ENCODE data around the gene PRR36.
"Not testable (repeated sequence)": the region's sequence is repeated elsewhere in the genome, so short reads cannot be mapped to it uniquely, and the experiment has no call there.

Gene PRR36

DNA sequence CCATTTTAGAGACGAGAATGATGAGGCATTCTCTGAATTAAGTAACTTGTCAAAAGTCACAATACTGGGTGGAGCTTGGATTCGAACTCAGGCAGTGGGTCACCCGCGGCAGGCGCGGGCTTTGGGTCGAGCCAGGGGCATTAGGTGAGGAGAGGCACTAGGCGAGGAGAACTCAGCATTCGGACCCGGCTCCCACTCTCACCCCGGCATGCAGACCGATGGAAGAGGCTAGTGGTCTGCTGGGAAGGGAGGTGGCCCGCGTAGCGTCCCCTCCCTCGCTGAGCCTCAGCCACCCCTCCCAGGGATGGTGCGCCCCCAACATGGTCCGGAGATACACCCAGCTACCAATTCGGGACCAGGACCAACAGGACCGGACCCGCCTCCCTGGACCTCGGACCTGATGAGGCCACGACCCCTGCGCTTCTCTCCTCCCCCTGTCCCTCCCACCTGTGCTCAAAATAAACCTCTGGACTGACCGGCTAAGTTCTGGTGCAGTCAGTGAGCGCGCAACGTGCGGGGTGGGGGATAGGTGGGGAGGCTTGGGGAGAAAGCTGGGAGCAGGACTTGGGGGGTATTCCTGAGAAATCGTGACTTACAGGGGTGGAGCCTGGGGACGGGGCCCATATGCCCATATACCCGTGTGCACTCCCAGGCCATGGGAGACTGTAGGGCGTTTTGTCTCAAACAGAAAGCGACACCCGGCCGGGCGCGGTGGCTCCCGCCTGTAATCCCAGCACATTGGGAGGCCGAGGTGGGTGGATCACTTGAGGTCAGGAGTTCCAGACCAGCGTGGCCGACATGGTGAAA is 44.6 kb upstream of the PRR36 start:
- Histone ChIP-seq H3K9me3 (ENCODE audit: control insufficient read depth in 2 of 2, low read length in 2 of 2) (no peaks in the 10 kb centered on the region), H3K27ac (ENCODE audit: low read depth in 2 of 2, low read length in 2 of 2) (no peak overlapping the region), H3K9ac (ENCODE audit: low read depth in 1 of 2, low read length in 2 of 2) (no peak overlapping the region), H3K36me3 (ENCODE audit: control insufficient read depth in 2 of 2, insufficient read depth in 2 of 2, low read length in 2 of 2) (peaks cover 0 to 6% of the 10 kb centered on the region in 2 donors), H3K4me3 (ENCODE audit: low read length in 2 of 2) (peak overlapping the region; percentile 7 to 63), H3K4me1 (ENCODE audit: control insufficient read depth in 2 of 2, insufficient read depth in 2 of 2, low read length in 2 of 2) (peaks cover 30 to 34% of the 10 kb centered on the region in 2 donors), H3K27me3 (ENCODE audit: control insufficient read depth in 2 of 2, insufficient read depth in 2 of 2, low read length in 2 of 2) (peaks cover 23 to 26% of the 10 kb centered on the region in 2 donors)

DNA sequence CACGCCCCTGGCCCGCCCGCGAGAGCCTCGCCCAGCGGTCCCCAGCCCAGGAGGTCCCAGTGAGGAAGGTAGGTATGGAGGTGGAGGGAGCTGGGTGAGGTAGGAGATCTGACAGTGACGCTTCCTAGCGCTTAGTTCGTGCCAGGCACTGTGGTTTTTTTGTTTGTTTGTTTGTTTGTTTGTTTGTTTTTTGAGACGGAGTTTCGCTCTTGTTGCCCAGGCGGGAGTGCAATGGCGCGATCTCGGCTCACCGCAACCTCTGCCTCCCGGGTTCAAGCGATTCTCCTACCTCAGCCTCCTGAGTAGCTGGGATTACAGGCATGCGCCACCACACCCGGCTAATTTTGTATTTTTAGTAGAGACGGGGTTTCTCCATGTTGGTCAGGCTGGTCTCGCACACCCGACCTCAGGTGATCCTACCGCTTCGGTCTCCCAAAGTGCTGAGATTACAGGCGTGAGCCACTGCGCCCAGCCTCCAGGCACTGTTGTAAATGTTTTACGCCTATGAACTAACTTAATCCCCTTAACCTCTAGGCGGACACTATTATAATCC is 43.9 kb upstream of the PRR36 start:
- H3K9ac ChIP-seq (ENCODE audit: low read depth in 1 of 2, low read length in 2 of 2); H3K36me3 ChIP-seq (ENCODE audit: control insufficient read depth in 2 of 2, insufficient read depth in 2 of 2, low read length in 2 of 2); H3K9me3 ChIP-seq (ENCODE audit: control insufficient read depth in 2 of 2, low read length in 2 of 2); H3K27ac ChIP-seq (ENCODE audit: low read depth in 2 of 2, low read length in 2 of 2): not testable (repeated sequence)
- Histone ChIP-seq H3K4me3 (ENCODE audit: low read length in 2 of 2) (peak overlapping the region in 1 of 2 donors; percentile 38), H3K4me1 (ENCODE audit: control insufficient read depth in 2 of 2, insufficient read depth in 2 of 2, low read length in 2 of 2) (peaks cover 30 to 34% of the 10 kb centered on the region in 2 donors), H3K27me3 (ENCODE audit: control insufficient read depth in 2 of 2, insufficient read depth in 2 of 2, low read length in 2 of 2) (peaks cover 23 to 26% of the 10 kb centered on the region in 2 donors)

GRCh38 chr19:7917267-7918061 is 43.3 kb upstream of the PRR36 start:
- Histone ChIP-seq H3K27me3 (ENCODE audit: control insufficient read depth in 2 of 2, insufficient read depth in 2 of 2, low read length in 2 of 2) (peaks cover 23 to 26% of the 10 kb centered on the region in 2 donors), H3K9me3 (ENCODE audit: control insufficient read depth in 2 of 2, low read length in 2 of 2) (no peaks in the 10 kb centered on the region), H3K27ac (ENCODE audit: low read depth in 2 of 2, low read length in 2 of 2) (peak overlapping the region in 1 of 2 donors; percentile 23), H3K4me3 (ENCODE audit: low read length in 2 of 2) (peak overlapping the region in 1 of 2 donors; percentile 38), H3K4me1 (ENCODE audit: control insufficient read depth in 2 of 2, insufficient read depth in 2 of 2, low read length in 2 of 2) (peaks cover 30 to 34% of the 10 kb centered on the region in 2 donors), H3K36me3 (ENCODE audit: control insufficient read depth in 2 of 2, insufficient read depth in 2 of 2, low read length in 2 of 2) (peaks cover 4 to 6% of the 10 kb centered on the region in 2 donors), H3K9ac (ENCODE audit: low read depth in 1 of 2, low read length in 2 of 2) (peak overlapping the region in 1 of 2 donors; percentile 25)

DNA sequence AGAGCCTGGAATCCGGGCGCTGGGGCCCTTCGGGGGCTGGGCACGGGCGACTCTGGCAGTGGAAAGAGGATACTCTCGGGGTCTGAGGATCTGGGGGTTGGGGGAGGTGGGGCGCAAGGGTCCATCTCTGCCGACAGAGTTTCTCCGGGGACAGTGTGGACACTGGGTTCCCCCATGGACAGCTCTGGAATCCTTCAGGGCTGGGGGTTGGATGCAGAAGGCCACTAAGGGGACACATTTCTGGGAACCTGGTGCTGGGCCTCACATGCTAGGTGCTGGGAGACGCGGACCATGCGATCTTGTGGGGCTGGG is 42.7 kb upstream of the PRR36 start:
- Histone ChIP-seq H3K27ac (ENCODE audit: low read depth in 2 of 2, low read length in 2 of 2) (no peak overlapping the region), H3K27me3 (ENCODE audit: control insufficient read depth in 2 of 2, insufficient read depth in 2 of 2, low read length in 2 of 2) (peaks cover 23 to 26% of the 10 kb centered on the region in 2 donors), H3K36me3 (ENCODE audit: control insufficient read depth in 2 of 2, insufficient read depth in 2 of 2, low read length in 2 of 2) (peaks cover 7 to 9% of the 10 kb centered on the region in 2 donors), H3K4me3 (ENCODE audit: low read length in 2 of 2) (peak overlapping the region in 1 of 2 donors; percentile 38), H3K4me1 (ENCODE audit: control insufficient read depth in 2 of 2, insufficient read depth in 2 of 2, low read length in 2 of 2) (peaks cover 29 to 31% of the 10 kb centered on the region in 2 donors), H3K9me3 (ENCODE audit: control insufficient read depth in 2 of 2, low read length in 2 of 2) (no peaks in the 10 kb centered on the region), H3K9ac (ENCODE audit: low read depth in 1 of 2, low read length in 2 of 2) (no peak overlapping the region)

DNA sequence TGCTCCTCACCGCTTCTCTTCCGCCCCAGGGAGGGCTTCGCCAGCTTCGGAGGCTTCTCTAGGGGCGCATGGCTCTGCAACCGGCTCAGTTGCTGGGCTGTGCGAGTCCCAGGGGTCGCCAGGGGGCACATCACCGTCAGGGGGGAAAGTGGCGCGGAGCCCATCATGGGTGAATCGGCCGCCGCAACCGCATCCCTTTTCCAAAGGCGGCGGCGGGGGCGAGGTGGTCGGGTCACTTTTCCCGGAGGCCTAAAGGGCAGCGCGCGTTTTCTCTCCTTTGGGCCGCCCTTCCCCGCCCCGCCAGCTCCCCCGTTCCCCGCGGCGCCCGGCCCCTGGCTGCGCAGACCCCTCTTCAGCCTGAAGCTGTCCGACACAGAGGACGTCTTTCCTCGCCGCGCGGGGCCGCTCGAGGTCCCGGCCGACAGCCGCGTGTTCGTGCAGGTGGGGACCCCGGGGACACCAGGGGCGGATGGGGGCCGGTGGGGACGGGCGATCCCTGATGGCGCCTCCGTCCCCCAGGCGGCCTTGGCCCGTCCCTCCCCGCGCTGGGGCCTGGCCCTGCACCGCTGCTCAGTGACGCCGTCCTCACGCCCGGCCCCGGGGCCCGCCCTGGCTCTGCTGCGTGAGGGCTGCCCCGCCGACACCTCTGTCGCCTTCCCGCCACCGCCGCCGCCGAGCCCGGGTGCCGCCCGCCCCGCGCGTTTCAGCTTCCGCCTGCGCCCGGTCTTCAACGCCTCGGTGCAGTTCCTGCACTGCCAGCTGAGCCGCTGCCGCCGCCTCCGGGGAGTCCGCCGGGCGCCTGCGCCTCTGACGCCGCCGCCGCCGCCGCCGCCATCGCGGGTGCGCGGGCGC is 42.1 kb upstream of the PRR36 start:
- Histone ChIP-seq H3K4me1 (ENCODE audit: control insufficient read depth in 2 of 2, insufficient read depth in 2 of 2, low read length in 2 of 2) (peaks cover 23 to 25% of the 10 kb centered on the region in 2 donors), H3K36me3 (ENCODE audit: control insufficient read depth in 2 of 2, insufficient read depth in 2 of 2, low read length in 2 of 2) (peaks cover 13% of the 10 kb centered on the region in 2 donors), H3K27ac (ENCODE audit: low read depth in 2 of 2, low read length in 2 of 2) (no peak overlapping the region), H3K9ac (ENCODE audit: low read depth in 1 of 2, low read length in 2 of 2) (no peak overlapping the region), H3K4me3 (ENCODE audit: low read length in 2 of 2) (peak overlapping the region in 1 of 2 donors; percentile 30), H3K9me3 (ENCODE audit: control insufficient read depth in 2 of 2, low read length in 2 of 2) (no peaks in the 10 kb centered on the region), H3K27me3 (ENCODE audit: control insufficient read depth in 2 of 2, insufficient read depth in 2 of 2, low read length in 2 of 2) (peaks cover 23 to 26% of the 10 kb centered on the region in 2 donors)

GRCh38 chr19:7915250-7916102 is 41.3 kb upstream of the PRR36 start:
- H3K27me3 ChIP-seq (ENCODE audit: control insufficient read depth in 2 of 2, insufficient read depth in 2 of 2, low read length in 2 of 2): peaks cover 23 to 26% of the 10 kb centered on the region in 2 donors

DNA sequence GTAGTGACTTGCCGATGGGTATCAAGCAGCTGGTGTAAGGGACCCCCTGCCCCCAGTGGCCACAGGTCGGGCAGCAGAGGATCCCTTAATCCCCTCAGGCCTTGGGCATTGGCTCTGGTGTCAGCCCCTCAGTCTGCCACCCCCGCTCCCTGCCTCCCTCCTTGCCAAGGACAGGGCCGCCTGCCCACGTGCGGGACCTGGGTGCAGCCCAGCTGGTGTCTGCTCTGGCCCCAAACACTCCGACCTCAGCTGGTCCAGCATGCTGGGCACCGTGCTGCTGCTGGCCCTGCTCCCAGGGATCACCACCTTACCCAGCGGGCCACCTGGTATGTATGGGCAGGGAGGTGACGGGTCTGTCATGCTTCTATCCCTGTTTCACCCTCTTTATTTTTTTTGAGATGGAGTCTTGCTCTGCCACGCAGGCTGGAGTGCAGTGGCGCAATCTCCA is 40.4 kb upstream of the PRR36 start, which contains the start of gene TGFBR3L:
Gene TGFBR3L, plus strand, starts transcription at position 233 of the 448 bp plus-strand sequence.
- no peak within 1 kb of the TSS for H3K27ac ChIP-seq (ENCODE audit: low read depth in 2 of 2, low read length in 2 of 2)
- no peaks in the 10 kb centered on the region for H3K9me3 ChIP-seq (ENCODE audit: control insufficient read depth in 2 of 2, low read length in 2 of 2)
- H3K4me3 ChIP-seq (ENCODE audit: low read length in 2 of 2): no peak within 1 kb of the TSS
- H3K27me3 ChIP-seq (ENCODE audit: control insufficient read depth in 2 of 2, insufficient read depth in 2 of 2, low read length in 2 of 2): peaks cover 23 to 26% of the 10 kb centered on the region in 2 donors
- H3K9ac ChIP-seq (ENCODE audit: low read depth in 1 of 2, low read length in 2 of 2): no peak within 1 kb of the TSS
- H3K36me3 ChIP-seq (ENCODE audit: control insufficient read depth in 2 of 2, insufficient read depth in 2 of 2, low read length in 2 of 2): peaks cover 24 to 26% of the 10 kb centered on the region in 2 donors
- peaks cover 12 to 19% of the 10 kb centered on the region in 2 donors for H3K4me1 ChIP-seq (ENCODE audit: control insufficient read depth in 2 of 2, insufficient read depth in 2 of 2, low read length in 2 of 2)

More at GRCh38 chr19:7915250-7916102, 41.3 kb upstream of the PRR36 start:
- H3K27ac ChIP-seq (ENCODE audit: low read depth in 2 of 2, low read length in 2 of 2): no peak overlapping the region
- no peak overlapping the region for H3K9ac ChIP-seq (ENCODE audit: low read depth in 1 of 2, low read length in 2 of 2)
- H3K4me1 ChIP-seq (ENCODE audit: control insufficient read depth in 2 of 2, insufficient read depth in 2 of 2, low read length in 2 of 2): peaks cover 17 to 23% of the 10 kb centered on the region in 2 donors
- no peak overlapping the region for H3K4me3 ChIP-seq (ENCODE audit: low read length in 2 of 2)
- peaks cover 18 to 20% of the 10 kb centered on the region in 2 donors for H3K36me3 ChIP-seq (ENCODE audit: control insufficient read depth in 2 of 2, insufficient read depth in 2 of 2, low read length in 2 of 2)
- no peaks in the 10 kb centered on the region for H3K9me3 ChIP-seq (ENCODE audit: control insufficient read depth in 2 of 2, low read length in 2 of 2)

DNA sequence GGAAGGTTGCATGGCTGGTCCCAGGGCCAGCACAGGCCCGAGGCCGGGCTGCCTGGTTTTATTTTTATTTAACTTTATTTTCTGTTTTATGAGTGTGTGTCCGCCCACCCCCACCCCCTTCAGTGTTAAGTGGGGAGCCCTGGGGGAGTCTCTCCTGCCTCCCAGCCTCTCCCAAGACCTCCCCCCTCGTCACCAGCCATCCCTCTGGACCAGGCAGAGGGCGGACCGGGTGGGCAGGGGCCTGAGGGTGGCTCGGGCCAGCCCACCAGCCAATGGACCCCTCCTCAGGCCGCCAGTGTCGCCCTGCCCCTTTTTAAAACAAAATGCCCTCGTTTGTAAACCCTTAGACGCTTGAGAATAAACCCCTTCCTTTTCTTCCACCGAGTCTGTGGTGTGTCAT is 39.9 kb upstream of the PRR36 start:
- peaks cover 23 to 26% of the 10 kb centered on the region in 2 donors for H3K27me3 ChIP-seq (ENCODE audit: control insufficient read depth in 2 of 2, insufficient read depth in 2 of 2, low read length in 2 of 2)
- H3K4me3 ChIP-seq (ENCODE audit: low read length in 2 of 2): no peak overlapping the region
- peaks cover 24 to 29% of the 10 kb centered on the region in 2 donors for H3K36me3 ChIP-seq (ENCODE audit: control insufficient read depth in 2 of 2, insufficient read depth in 2 of 2, low read length in 2 of 2)
- no peak overlapping the region for H3K27ac ChIP-seq (ENCODE audit: low read depth in 2 of 2, low read length in 2 of 2)
- no peak overlapping the region for H3K9ac ChIP-seq (ENCODE audit: low read depth in 1 of 2, low read length in 2 of 2)
- H3K4me1 ChIP-seq (ENCODE audit: control insufficient read depth in 2 of 2, insufficient read depth in 2 of 2, low read length in 2 of 2): peaks cover 10 to 16% of the 10 kb centered on the region in 2 donors
- no peaks in the 10 kb centered on the region for H3K9me3 ChIP-seq (ENCODE audit: control insufficient read depth in 2 of 2, low read length in 2 of 2)

DNA sequence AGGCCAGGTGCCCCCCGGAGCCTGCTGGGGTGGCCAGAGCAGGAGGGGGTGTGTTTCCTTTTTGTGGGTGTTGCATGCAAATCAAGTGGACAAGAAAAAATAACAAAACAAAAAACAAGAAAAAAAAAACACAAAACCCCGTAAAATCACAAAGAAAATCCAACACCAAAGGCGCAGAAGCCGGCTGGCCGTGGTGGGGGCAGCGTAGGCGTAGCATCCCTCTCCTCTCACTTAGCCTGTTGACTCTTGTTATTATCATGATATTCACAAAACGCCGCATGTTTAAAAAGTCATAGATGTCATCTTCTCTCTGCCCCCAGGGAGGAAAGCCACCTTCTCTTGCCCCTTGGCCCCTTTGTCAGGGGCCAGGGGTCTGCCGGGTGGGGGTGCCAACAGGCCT is 39.5 kb upstream of the PRR36 start:
- Histone ChIP-seq H3K36me3 (ENCODE audit: control insufficient read depth in 2 of 2, insufficient read depth in 2 of 2, low read length in 2 of 2) (peaks cover 24 to 30% of the 10 kb centered on the region in 2 donors), H3K27me3 (ENCODE audit: control insufficient read depth in 2 of 2, insufficient read depth in 2 of 2, low read length in 2 of 2) (peaks cover 21% of the 10 kb centered on the region in 2 donors), H3K9ac (ENCODE audit: low read depth in 1 of 2, low read length in 2 of 2) (no peak overlapping the region), H3K27ac (ENCODE audit: low read depth in 2 of 2, low read length in 2 of 2) (no peak overlapping the region), H3K9me3 (ENCODE audit: control insufficient read depth in 2 of 2, low read length in 2 of 2) (no peaks in the 10 kb centered on the region), H3K4me1 (ENCODE audit: control insufficient read depth in 2 of 2, insufficient read depth in 2 of 2, low read length in 2 of 2) (peaks cover 9 to 12% of the 10 kb centered on the region in 2 donors), H3K4me3 (ENCODE audit: low read length in 2 of 2) (no peak overlapping the region)
